ENCODE measurements around the gene REG1B. TPM values are rescaled to one million over a fixed set of nuclear protein-coding genes. Genes with fewer than 3 reads are reported as not detected.

REG1B gene
- total RNA-seq, 1 experiment from 2014 or later, result not detected

- Histone ChIP-seq H4K20me1 (ENCODE audit: control insufficient read depth, insufficient read depth, insufficient read length) (no peaks in the 10 kb centered on the region), H3K27me3 (ENCODE audit: insufficient read depth, low read length) (no peaks in the 10 kb centered on the region), H3K4me2 (ENCODE audit: insufficient read depth, insufficient read length, low read length) (no peak overlapping the region), H2AFZ (ENCODE audit: low read length) (no peak overlapping the region), H3K23me2 (ENCODE audit: insufficient read length, low read depth, low read length, poor library complexity, severe bottlenecking) (no peaks in the 10 kb centered on the region), H2BK15ac (ENCODE audit: low read depth, low read length) (no peak overlapping the region), H3T11ph (ENCODE audit: low read length) (no peak overlapping the region), H3K56ac (ENCODE audit: insufficient read length, low read depth, low read length) (no peak overlapping the region), H3K27ac (ENCODE audit: insufficient read length, low read depth, low read length) (no peak overlapping the region), H2AK5ac (ENCODE audit: insufficient read length, low read length) (no peak overlapping the region), H3K18ac (ENCODE audit: insufficient read length, low read depth, low read length) (no peak overlapping the region), H4K5ac (ENCODE audit: insufficient read length, low read depth, low read length) (no peak overlapping the region), H3K4me1 (ENCODE audit: insufficient read depth, low read length) (no peaks in the 10 kb centered on the region), H4K8ac (replicated peaks; ENCODE audit: insufficient read length, low read depth, low read length) (no peak overlapping the region), H3K79me1 (ENCODE audit: insufficient read depth, low read depth, low read length, poor library complexity, severe bottlenecking) (no peaks in the 10 kb centered on the region), H4K91ac (ENCODE audit: insufficient read length, low read depth, low read length) (no peak overlapping the region), H2BK5ac (ENCODE audit: insufficient read length, low read length) (no peak overlapping the region), H3K9me3 (ENCODE audit: control insufficient read depth, low read depth, low read length) (no peaks in the 10 kb centered on the region), H3K4ac (ENCODE audit: low read depth, low read length) (no peak overlapping the region), H2BK12ac (ENCODE audit: insufficient read length, low read depth, low read length) (no peak overlapping the region), H3K23ac (ENCODE audit: insufficient read length, low read depth, low read length) (no peak overlapping the region), H3K79me2 (ENCODE audit: insufficient read depth, low read length) (no peaks in the 10 kb centered on the region), H2BK120ac (ENCODE audit: low read depth, low read length, poor library complexity, severe bottlenecking) (no peak overlapping the region), H2BK20ac (ENCODE audit: low read depth, low read length, poor library complexity, severe bottlenecking) (no peak overlapping the region), H3K9ac (ENCODE audit: extremely low read depth, insufficient read length, low read length) (no peak overlapping the region), H3K14ac (ENCODE audit: insufficient read depth, low read length) (no peak overlapping the region)
- Mint-ChIP-seq H3K4me3 (no peak overlapping the region), H3K4me1 (no peaks in the 10 kb centered on the region), H3K36me3 (ENCODE audit: insufficient read depth in 1 of 3, low read depth in 3 of 3) (no peaks in the 10 kb centered on the region), H3K9me3 (no peaks in the 10 kb centered on the region; a peak in 1 of 5 replicates), H3K27ac (no peak overlapping the region), H3K27me3 (ENCODE audit: low read depth) (no peaks in the 10 kb centered on the region)
- TF ChIP-seq CTCF (conservative IDR thresholded peaks at IDR 0.05), result no peak
- whole genome bisulfite sequencing (ENCODE audit: extremely low coverage, insufficient read length, low lambda C conversion rate), result no CpG with 5 or more reads among the region's 2 CpGs
- DNase-seq, result no peak
These were observed 34.9 kb upstream of the REG1B start for GRCh38 chr2:79122676-79123075.

Data from H9 (cell line).